HG02943 (cell line): Measurements from ENCODE around the gene RPS21.
"Not testable (repeated sequence)": the region's sequence is repeated elsewhere in the genome, so short reads cannot be mapped to it uniquely, and the experiment has no call there.

Experiments
- ATAC-seq: cut with Tn5 transposase; IDR thresholded peaks from one replicate; pipeline ENCODE4 v1.9.1; 2021; ENCODE audit warnings: mild to moderate bottlenecking, low read depth, moderate library complexity; ENCODE audit not compliant: unreplicated experiment

Gene RPS21

GRCh38 chr20:62421716-62421990 is 34.8 kb downstream of the RPS21 start:
- ATAC-seq, result no peak

GRCh38 chr20:62422636-62423325 is 35.9 kb downstream of the RPS21 start:
- ATAC-seq, result no peak

- no peak for ATAC-seq
Observed at GRCh38 chr20:62423326-62423706, 36.4 kb downstream of the RPS21 start.

- no peak for ATAC-seq
Observed at GRCh38 chr20:62424249-62425107, 37.6 kb downstream of the RPS21 start.

GRCh38 chr20:62425281-62426058 is 38.6 kb downstream of the RPS21 start:
- no peak for ATAC-seq

- not testable (repeated sequence) for ATAC-seq
Observed at GRCh38 chr20:62426059-62426348, 39.1 kb downstream of the RPS21 start.

- ATAC-seq, result no peak
Observed at GRCh38 chr20:62426699-62427131, 39.8 kb downstream of the RPS21 start.

- ATAC-seq, result no peak
Observed at GRCh38 chr20:62427172-62428001, 40.5 kb downstream of the RPS21 start, which contains the start of gene RBBP8NL. TSS of gene RBBP8NL (minus strand) at chr20:62427539. CDS start at chr20:62419647, 7,892 bp downstream.

- no peak for ATAC-seq
Observed at GRCh38 chr20:62428002-62428372, 41.1 kb downstream of the RPS21 start.

GRCh38 chr20:62428396-62429295 is 41.7 kb downstream of the RPS21 start:
- ATAC-seq, result no peak

- no peak for ATAC-seq
Observed at GRCh38 chr20:62429455-62430310, 42.8 kb downstream of the RPS21 start.

- ATAC-seq, result no peak
Observed at GRCh38 chr20:62430311-62430853, 43.5 kb downstream of the RPS21 start.

GRCh38 chr20:62430866-62431447 is 44.1 kb downstream of the RPS21 start:
- ATAC-seq, result no peak

- ATAC-seq, result no peak
Observed at GRCh38 chr20:62433658-62434497, 47.0 kb downstream of the RPS21 start.

- ATAC-seq, result no peak
Observed at GRCh38 chr20:62436692-62437091, 49.8 kb downstream of the RPS21 start.

GRCh38 chr20:62437496-62437895 is 50.6 kb downstream of the RPS21 start:
- no peak for ATAC-seq

GRCh38 chr20:62437927-62438326 is 51.0 kb downstream of the RPS21 start:
- no peak for ATAC-seq
